ENCODE results near the gene STOML3.

STOML3 gene

DNA sequence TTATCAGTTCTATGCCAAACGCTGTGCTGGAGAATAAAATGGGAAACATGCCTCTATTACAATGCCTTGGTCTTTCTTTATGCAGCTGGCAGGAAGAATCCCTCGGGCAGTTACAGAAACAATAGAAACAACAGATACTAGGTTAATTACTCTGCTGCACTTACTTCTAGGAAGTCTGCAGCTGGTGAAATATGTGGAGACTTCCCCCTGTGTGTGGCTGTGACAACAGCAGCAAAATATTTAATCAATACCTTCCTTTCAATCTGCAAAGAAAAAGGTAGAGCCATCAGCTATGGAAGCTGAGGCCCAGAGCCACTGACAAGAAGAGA is 9.9 kb downstream of the STOML3 start:
- no peak for DNase-seq

DNA sequence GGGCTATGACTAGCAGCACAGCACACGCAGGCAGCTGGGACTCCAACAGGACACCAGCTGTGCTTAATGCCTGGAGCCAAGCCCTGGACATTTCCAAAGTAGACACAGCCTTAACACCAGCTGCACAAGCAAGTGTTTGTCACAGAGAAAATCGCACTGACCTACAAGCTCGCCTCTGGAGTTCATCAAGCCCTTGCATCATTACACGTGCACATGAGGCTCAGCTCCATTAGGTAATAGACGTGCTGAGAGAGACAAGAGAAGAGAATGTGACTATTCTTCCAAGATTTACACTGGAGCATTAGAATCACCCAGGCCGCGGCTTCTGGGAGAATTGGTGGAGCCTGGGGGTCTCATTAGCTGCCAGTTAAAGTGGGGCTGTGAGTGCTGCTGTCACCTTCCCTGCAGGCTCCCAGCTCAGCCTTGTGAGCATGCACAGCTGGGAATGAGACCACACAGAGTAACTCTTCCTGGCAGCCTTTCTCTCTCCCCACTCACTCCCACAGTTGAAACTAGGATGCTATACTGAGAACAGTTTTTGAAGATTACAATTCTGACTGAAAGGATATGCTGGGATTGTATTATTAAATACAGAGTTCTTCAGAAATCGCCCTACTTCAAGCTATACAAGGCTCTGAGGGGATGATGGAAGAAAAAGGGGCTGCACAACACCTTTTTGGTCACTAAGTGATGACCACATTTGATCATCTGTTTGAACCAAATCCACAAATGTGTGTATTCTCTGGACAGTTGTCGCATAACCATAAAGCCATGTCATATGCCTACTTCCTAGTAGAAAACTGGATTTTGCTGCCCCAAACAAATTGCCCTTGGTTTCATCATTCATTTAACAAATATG is 10.5 kb downstream of the STOML3 start:
- no peak for DNase-seq

DNA sequence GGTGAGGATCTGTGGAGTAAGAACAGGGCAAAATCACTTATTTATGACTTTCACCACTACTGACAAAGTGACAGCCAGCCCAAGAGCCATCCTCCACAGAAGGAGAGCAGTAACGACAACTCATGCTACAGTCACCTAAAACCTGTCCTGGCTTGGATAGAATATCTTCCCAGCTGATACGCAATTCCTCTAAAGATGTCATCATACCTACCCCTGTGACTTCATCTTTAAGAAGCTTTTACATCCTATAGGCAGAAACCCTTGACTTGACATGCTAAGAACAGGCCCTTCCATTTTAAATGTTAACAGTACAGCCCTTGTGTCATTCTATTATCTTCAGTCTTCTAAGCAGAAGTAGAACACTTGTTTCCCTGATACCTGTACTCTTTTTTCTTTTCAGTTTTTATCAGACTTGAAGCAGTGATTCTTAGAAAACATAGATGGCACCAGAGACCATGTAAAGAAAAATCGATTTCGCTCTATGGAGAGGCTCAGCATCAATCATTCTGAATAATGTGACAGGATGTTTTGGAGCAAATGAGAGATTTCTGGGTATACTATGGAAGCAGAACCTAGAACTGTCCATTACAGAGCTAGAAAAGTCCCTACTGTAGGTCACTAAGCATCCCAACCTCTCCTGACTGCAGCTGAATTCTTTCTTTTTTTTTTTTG is 20.1 kb downstream of the STOML3 start:
- no peak for DNase-seq

DNA sequence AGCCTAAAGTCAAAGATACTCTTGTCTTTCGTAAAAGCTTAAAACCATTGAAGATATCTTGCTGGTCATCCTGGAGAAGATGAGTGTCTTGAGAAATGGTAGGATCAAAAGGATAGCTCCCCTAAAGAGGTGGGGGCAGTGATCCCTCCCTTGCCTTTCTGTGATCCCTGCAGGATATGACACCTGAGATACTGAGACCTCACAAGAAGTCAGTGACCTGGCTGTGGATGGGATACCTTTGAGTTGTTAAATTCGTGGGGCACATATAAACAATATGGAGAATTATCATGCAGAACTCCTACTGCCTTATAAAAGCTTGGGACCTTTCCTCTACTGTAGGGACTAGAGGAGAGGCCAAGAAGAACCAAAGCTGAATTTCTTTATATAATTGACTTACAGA is 21.4 kb downstream of the STOML3 start:
- DNase-seq = no peak

DNA sequence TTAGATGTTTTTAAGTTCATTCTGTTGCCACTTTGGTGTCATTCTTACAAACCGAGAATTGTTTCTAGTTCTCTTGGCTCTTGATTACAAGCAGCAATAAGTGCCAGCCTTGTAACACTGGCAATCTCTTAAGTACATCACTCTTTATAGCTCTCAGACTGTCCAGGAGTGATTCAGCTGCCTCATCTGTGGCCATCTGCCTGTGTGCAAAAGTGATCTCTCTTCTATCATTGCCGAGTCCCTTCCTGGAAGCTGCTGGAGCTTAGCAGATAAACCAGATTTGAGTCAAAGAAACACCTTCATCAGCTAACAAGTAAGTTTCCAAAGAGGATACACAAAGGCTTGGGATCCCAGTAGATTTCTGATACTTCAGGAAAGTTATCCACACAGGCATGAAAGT is 23.2 kb downstream of the STOML3 start:
- DNase-seq = no peak

DNA sequence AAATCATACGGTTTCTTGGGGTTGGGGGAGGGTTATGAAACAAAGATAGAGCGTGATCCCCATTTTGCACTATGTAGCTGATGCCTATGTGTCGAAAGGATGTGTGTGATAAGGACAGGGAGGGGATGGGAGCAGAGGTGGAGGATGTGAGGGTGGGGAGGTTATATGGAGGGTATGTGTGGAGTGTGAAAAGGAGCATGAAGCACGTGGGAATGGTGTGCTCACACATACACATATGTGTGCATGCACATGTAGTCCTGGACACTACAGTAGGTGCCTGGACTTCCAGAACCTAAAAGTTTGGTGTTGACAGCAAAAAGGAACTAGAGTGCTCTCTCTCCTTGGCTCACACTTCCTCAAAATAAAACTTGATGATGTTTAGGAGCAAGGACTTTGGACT is 25.4 kb downstream of the STOML3 start:
- DNase-seq = no peak

DNA sequence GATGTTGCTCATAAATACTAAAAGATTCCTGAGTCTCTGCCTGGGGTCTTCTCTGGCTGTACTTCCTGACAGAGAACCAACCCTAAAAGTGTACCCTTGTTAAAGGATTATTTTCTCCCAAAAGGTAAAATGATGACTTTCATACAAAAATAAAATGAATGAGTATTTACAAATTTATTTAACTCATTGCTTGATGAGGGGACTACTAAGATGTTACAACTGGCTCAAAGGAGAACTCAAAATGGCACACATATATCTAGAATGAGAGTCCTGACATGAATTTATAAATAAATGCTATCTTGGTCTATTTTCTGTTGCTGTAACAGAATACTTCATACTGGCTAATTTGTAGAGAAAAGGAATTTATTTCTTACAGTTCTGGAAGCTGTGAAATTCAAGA is 30.5 kb downstream of the STOML3 start:
- DNase-seq = no peak

DNA sequence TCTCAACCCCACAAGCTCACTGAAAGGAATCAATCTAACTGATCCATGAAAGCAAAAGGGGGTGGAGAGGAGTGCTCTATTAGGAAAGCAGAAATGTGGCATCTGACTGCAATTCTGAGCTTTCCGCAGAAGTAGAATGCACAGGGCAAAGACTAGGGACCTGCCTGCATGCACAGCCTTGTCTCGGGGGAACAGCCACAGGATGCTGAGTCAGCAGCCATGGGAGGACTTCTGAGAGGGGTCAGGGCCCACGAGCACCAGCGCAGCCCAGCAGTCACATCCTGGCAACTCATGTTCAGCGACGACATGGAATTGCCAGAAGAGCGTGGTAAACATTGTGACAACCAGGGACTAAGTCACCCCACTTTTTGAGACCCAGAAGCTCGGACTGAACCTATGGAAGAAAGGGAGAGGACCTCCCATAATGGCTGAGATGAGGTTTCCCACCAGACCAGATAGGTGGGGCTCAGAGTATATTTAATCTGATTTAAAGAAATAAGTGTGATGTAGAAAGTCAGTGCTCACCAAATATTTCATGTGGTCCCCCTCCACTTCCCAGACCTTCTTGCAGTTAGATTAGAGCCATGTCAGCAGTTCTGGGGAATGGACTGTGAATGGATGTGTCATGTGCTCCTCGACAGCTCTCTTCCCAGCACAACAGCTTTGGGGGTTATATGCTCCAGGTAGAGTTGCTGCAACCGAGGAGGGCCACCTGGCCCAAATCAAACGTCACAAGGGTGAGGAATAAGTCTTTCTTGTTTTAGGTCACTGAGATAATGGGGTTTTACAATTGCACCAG is 32.6 kb downstream of the STOML3 start:
- no peak for DNase-seq

DNA sequence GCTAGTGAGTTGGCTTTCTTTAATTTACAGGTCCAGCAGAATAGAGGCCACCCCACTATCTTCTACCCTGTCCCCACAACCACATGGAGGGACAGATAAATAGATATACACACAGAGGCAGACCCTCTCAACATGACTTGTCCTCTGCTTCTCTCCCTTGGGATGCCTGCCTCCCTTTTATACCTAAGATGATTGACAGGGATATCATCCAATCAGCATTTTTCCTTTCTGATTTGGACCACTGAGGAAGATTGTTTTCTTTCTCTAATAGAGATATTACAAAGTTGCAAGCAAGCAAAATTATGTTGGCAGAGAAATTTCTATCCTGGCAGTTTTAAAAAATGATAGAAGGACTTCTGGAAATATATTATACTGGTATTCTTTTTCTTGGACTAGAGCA is 35.8 kb downstream of the STOML3 start:
- DNase-seq = no peak

DNA sequence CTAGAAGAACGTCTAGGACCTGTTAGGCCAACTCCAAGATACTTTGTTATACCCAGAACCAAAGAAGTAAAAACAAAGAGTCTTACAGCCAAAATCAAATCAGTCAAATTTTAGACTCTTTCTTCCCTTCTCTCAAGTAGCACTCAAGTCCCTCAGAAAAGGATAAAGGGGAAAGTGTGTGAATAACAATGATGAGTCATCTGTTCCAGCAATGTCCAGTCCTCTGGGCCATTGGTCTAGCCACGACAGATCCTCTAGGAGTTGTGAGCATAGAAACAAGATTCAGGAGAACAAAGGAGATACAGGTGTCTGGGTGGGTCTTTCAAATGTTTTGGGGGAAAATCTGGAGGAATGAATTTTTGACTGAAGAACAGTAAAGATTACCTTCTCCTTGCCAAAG is 36.3 kb downstream of the STOML3 start:
- DNase-seq = no peak

DNA sequence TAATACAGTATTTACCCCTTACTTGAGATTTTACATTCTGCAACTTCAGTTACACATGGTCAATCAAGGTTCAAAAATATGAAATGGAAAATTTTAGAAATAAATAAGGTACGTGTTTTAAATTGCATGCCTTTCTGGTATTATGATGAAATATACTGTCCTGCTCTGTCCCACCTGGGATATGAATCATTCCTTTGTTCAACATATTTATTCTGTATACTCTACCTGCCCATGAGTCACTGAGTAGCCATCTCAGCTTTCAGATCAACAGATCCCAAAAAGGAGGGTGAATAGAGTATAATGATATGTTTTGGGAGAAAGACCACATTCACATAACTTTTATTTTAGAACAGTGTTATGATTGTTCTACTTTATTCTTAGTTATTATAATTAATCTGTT is 37.8 kb downstream of the STOML3 start:
- DNase-seq = no peak

DNA sequence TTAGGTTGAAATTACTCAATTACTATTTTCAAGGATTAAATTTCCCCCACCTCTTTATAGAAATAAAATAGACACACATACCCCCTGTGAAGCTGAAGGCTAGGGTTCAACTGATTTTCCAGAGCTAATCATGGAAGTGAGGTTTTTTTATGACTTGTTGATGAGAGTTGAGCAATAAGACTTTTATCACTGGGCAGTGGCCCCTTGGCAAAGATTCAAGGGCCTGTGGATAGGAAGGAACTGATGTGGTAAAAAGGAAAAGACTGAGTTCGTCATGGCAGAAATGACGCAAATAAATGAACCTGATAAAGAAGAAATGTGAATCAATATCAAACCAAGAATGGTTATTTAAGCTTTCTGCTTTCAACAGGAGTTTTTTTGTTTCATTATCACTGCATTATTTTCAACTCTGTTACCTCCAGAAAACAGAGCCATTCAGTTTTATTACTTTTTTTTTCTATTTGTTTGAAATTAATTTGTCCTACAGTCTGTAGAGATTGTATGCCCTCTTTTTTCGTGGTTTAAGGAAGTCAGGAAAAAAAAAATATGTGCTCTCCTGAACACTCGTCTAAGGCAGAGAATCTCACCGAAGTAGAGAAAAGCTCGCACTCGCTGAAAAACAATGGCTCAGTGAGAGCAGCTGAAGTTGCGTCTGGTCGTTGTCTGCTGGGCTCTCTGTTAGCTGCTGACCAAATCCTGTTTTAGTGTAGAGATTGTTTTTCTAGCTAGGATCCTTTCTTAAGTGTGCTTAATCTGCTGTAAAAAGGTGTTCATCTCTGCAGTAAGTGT is 38.9 kb downstream of the STOML3 start:
- DNase-seq = no peak

DNA sequence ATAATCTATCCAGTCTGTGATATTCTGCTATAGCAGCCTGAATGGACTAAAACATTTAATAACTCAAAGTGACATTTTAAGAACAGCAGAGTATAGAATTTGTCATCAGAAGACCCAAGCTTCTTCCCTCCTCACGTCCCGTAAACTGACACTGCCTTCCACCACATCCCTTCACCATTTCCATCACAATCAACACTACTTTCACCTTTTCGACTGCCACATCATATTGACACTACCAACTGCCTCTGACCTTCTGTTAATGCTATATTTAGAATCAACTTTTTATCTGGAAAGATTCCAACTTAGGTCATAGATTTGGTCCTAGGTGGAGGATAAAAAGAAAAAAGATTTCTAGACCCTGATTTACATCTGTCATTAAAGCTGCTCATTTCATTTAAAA is 39.6 kb downstream of the STOML3 start:
- DNase-seq = no peak

DNA sequence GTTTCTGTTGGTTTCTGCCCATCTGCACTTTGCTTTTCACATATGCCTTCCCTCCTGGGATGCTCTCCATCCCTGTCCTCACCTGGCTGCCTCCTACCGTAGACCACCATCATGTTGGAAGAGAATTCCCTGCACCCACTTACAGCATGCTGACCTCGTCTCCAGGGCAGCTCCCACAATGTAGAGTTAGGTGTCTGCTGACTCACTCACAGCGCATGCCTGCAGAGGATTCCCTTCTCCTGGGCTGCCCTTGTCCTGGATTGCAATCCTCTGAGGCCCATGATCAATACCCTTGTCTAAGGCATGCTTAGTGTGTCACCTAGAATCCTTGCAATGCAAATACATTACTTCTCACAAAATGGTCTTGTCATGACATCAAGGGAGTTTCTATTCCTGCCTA is 43.6 kb downstream of the STOML3 start:
- DNase-seq = no peak

DNA sequence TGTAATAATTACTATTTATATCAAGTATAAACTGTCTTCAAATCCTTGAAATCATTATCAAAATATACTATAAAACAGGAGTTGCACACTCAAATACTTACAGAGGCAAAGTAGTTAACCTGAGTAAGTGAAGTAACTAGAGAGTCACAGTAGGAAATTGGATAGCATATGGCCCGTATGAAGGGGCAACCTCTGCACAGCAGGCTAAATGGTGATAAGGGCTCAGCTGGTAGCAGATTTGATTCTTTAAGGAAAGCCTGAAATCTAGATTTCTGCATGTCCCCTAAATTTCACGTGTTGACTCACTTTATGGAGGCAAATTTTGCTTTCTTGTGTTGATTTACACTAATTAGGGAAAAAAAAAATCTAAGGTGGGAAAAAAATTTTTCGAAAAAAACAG is 46.4 kb downstream of the STOML3 start:
- DNase-seq = no peak

DNA sequence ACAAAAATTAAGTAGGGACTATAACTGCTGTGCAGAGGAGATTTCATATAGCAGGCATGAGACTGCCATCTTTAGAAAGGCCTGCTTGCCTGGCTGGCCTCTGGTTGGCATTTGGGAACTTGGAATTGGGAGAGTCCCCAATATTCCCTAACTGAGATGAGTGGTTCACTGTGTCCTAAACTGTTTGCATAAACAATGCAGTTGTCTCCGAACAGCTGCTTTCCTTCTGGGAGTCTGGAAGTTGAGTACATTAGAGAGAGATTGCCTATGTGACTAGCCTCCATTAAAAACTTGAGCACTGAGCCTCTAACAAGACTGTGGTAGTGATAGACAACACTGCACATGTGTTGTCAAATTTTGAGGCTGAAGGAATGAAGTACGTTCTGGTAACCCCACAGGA is 47.4 kb downstream of the STOML3 start:
- DNase-seq = no peak

DNA sequence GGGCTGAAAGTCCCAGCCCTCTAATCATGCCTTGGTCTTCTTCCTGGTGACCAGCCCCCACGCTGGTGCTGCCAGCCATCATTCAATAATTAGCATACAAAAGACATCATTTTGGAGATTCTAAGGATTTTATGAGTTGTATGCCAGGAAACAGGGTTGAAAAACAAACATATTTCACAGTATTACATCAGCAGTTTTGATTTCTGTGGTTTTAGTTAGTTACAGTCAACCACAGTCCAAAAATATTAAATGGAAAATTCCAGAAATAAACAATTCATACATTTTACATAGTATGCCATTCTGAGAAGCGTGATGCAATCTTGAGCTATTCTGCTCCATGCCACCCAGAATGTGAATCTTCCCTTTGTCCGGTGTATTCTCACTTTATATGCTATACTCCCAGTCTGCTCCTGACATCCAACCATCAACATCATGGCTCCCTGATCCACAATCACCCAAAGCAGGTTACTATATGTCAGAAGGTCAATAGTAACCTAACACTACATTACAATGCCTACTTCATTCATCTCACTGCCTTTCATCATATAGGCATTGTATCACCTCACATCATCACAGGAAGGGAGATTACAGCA is 49.2 kb downstream of the STOML3 start:
- no peak for DNase-seq

DNA sequence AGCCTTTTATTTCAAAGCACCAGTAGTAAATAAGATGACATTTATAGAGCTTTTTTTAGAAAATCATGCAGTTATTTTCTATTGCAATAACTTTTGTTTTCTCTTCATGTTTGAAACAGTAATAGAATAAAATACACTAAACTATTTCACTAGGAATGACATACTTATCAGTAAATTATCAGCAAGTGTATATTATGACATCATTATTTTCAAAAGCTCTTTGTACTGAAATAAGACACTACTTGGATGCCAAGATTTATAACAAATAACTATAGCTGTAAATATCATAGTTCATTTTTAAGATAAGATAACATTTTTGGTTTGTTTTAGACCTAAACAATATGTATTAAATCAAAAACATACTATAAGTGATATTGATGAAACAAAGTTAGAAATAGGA is 56.8 kb downstream of the STOML3 start:
- no peak for DNase-seq

DNA sequence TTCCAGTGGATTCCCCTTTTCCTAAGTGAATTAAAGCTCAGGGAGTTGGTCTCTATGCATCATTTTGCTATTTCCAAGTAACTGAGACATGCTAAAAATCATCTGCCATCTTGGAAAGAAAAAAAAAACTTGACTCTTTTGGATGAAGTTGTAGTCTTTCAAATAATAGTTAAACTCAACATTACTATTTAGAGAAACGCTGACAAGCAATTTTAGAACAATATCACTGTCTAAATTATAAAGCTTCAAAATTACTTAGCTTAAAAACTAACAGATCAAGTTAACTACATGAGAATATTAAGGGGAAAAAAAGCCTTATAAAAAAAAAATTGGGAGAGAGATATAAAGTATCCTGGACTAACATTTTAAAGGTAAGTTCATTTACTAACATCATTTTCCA is 68.5 kb downstream of the STOML3 start:
- DNase-seq = no peak

DNA sequence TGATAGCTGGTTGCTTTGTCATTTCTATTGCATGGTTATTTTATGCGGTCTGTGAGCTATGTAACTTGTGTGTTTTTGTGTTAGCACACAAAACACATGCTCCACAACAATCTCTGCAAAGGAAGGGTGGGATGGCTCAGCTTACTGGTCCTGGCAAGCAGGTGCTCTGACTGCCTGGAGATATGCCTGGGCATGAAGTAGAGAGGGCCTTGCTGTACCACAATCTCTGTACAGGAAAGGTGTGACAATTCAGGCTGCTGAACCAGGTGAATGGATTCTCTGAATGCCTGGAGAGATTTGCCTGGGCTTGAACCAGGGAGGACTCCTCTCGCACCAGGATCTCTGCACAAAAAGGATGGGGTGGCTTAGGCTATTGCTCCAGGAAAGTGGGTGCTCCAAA is 69.5 kb downstream of the STOML3 start:
- DNase-seq = no peak
